ENCODE data around the gene SPIB.
"Not testable (repeated sequence)": the region's sequence is repeated elsewhere in the genome, so short reads cannot be mapped to it uniquely, and the experiment has no call there.

The SPIB gene

GRCh38 chr19:50383852-50384684 is 34.7 kb upstream of the SPIB start, which contains the start of gene POLD1:
TSS of gene POLD1 (plus strand) at chr19:50384347. CDS start at chr19:50398852, 14,505 bp downstream.
- no peaks in the 10 kb centered on the region; the same call in 1 of the 2 replicates for H3K36me3 ChIP-seq (ENCODE audit: insufficient read depth, low read length)
- H3K4me1 ChIP-seq (ENCODE audit: insufficient read depth, low read length): peaks cover 9% of the 10 kb centered on the region; the same call in 1 of the 2 replicates
- H3K9me3 ChIP-seq (ENCODE audit: control insufficient read depth, insufficient read depth, low read length): no peaks in the 10 kb centered on the region
- peak within 1 kb of the TSS; percentile 86 for H3K9ac ChIP-seq (ENCODE audit: low read depth, low read length)

GRCh38 chr19:50384685-50385535 is 33.8 kb upstream of the SPIB start:
- Histone ChIP-seq H3K9ac (ENCODE audit: low read depth, low read length) (peak overlapping the region; percentile 86), H3K36me3 (ENCODE audit: insufficient read depth, low read length) (no peaks in the 10 kb centered on the region; the same call in 1 of the 2 replicates)

GRCh38 chr19:50387176-50387867 is 31.4 kb upstream of the SPIB start:
- H3K4me1 ChIP-seq (ENCODE audit: insufficient read depth, low read length): peaks cover 9% of the 10 kb centered on the region; the same call in 1 of the 2 replicates
- no peak overlapping the region for H3K9ac ChIP-seq (ENCODE audit: low read depth, low read length)
- no peaks in the 10 kb centered on the region; the same call in 1 of the 2 replicates for H3K9me3 ChIP-seq (ENCODE audit: control insufficient read depth, insufficient read depth, low read length)
- H3K36me3 ChIP-seq (ENCODE audit: insufficient read depth, low read length): peaks cover 6% of the 10 kb centered on the region

More at GRCh38 chr19:50384685-50385535, 33.8 kb upstream of the SPIB start:
- H3K4me1 ChIP-seq (ENCODE audit: insufficient read depth, low read length): peaks cover 9% of the 10 kb centered on the region; the same call in 1 of the 2 replicates
- H3K9me3 ChIP-seq (ENCODE audit: control insufficient read depth, insufficient read depth, low read length): no peaks in the 10 kb centered on the region

- H3K9me3 ChIP-seq (ENCODE audit: control insufficient read depth, insufficient read depth, low read length): no peaks in the 10 kb centered on the region; the same call in 1 of the 2 replicates
- H3K36me3 ChIP-seq (ENCODE audit: insufficient read depth, low read length): peaks cover 8% of the 10 kb centered on the region
- H3K4me1 ChIP-seq (ENCODE audit: insufficient read depth, low read length): peaks cover 9% of the 10 kb centered on the region; the same call in 1 of the 2 replicates
- H3K9ac ChIP-seq (ENCODE audit: low read depth, low read length): no peak overlapping the region
Observed at GRCh38 chr19:50387868-50388245, 30.9 kb upstream of the SPIB start.

DNA sequence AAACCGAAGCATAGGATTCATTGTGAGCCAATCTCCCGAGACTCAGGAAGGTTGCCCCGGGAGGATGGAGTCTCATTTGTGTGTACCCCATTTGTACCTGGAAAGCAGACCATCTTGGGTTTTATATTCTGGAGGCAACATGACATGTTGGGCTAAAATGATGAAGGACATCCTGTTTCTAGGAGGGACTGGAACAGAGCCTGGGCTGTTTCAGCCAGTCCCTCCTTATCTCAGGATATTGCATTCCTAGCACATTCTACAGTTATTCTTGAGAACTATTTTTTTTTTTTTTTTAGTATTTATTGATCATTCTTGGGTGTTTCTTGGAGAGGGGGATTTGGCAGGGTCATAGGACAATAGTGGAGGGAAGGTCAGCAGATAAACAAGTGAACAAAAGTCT is 28.4 kb upstream of the SPIB start:
- H3K36me3 ChIP-seq (ENCODE audit: insufficient read depth, low read length); H3K9me3 ChIP-seq (ENCODE audit: control insufficient read depth, insufficient read depth, low read length); H3K9ac ChIP-seq (ENCODE audit: low read depth, low read length); H3K4me1 ChIP-seq (ENCODE audit: insufficient read depth, low read length): not testable (repeated sequence)

DNA sequence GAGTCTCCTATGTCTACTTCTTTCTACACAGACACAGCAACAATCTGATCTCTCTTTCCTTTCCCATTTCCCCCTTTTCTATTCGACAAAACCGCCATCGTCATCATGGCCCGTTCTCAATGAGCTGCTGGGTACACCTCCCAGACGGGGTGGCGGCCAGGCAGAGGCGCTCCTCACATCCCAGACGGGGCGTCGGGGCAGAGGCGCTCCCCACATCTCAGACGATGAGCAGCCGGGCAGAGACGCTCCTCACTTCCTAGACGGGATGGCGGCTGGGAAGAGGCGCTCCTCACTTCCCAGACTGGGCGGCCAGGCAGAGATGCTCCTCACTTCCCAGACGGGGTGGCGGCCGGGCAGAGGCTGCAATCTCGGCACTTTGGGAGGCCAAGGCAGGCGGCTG is 27.8 kb upstream of the SPIB start:
- H3K36me3 ChIP-seq (ENCODE audit: insufficient read depth, low read length); H3K4me1 ChIP-seq (ENCODE audit: insufficient read depth, low read length); H3K9me3 ChIP-seq (ENCODE audit: control insufficient read depth, insufficient read depth, low read length); H3K9ac ChIP-seq (ENCODE audit: low read depth, low read length): not testable (repeated sequence)

- Histone ChIP-seq H3K36me3 (ENCODE audit: insufficient read depth, low read length) (peaks cover 8% of the 10 kb centered on the region), H3K4me1 (ENCODE audit: insufficient read depth, low read length) (no peaks in the 10 kb centered on the region), H3K9ac (ENCODE audit: low read depth, low read length) (no peak overlapping the region), H3K9me3 (ENCODE audit: control insufficient read depth, insufficient read depth, low read length) (no peaks in the 10 kb centered on the region; the same call in 1 of the 2 replicates)
Observed at GRCh38 chr19:50392759-50393158, 26.0 kb upstream of the SPIB start.

- H3K9ac ChIP-seq (ENCODE audit: low read depth, low read length): no peak overlapping the region
- no peaks in the 10 kb centered on the region for H3K4me1 ChIP-seq (ENCODE audit: insufficient read depth, low read length)
- no peaks in the 10 kb centered on the region; the same call in 1 of the 2 replicates for H3K9me3 ChIP-seq (ENCODE audit: control insufficient read depth, insufficient read depth, low read length)
- H3K36me3 ChIP-seq (ENCODE audit: insufficient read depth, low read length): peaks cover 8% of the 10 kb centered on the region; the same call in 1 of the 2 replicates
Observed at GRCh38 chr19:50393589-50393988, 25.1 kb upstream of the SPIB start.

- Histone ChIP-seq H3K9me3 (ENCODE audit: control insufficient read depth, insufficient read depth, low read length) (no peaks in the 10 kb centered on the region; the same call in 1 of the 2 replicates), H3K4me1 (ENCODE audit: insufficient read depth, low read length) (no peaks in the 10 kb centered on the region), H3K36me3 (ENCODE audit: insufficient read depth, low read length) (peaks cover 8% of the 10 kb centered on the region; the same call in 1 of the 2 replicates), H3K9ac (ENCODE audit: low read depth, low read length) (no peak overlapping the region)
Observed at GRCh38 chr19:50394017-50394416, 24.7 kb upstream of the SPIB start.

- H3K9ac ChIP-seq (ENCODE audit: low read depth, low read length): no peak overlapping the region
- no peaks in the 10 kb centered on the region for H3K9me3 ChIP-seq (ENCODE audit: control insufficient read depth, insufficient read depth, low read length)
- H3K36me3 ChIP-seq (ENCODE audit: insufficient read depth, low read length): no peaks in the 10 kb centered on the region; the same call in 1 of the 2 replicates
- no peaks in the 10 kb centered on the region for H3K4me1 ChIP-seq (ENCODE audit: insufficient read depth, low read length)
Observed at GRCh38 chr19:50398675-50399367, 19.9 kb upstream of the SPIB start.

GRCh38 chr19:50399368-50399745 is 19.4 kb upstream of the SPIB start:
- no peaks in the 10 kb centered on the region for H3K9me3 ChIP-seq (ENCODE audit: control insufficient read depth, insufficient read depth, low read length)
- H3K9ac ChIP-seq (ENCODE audit: low read depth, low read length): no peak overlapping the region
- no peaks in the 10 kb centered on the region for H3K4me1 ChIP-seq (ENCODE audit: insufficient read depth, low read length)
- no peaks in the 10 kb centered on the region; the same call in 1 of the 2 replicates for H3K36me3 ChIP-seq (ENCODE audit: insufficient read depth, low read length)

DNA sequence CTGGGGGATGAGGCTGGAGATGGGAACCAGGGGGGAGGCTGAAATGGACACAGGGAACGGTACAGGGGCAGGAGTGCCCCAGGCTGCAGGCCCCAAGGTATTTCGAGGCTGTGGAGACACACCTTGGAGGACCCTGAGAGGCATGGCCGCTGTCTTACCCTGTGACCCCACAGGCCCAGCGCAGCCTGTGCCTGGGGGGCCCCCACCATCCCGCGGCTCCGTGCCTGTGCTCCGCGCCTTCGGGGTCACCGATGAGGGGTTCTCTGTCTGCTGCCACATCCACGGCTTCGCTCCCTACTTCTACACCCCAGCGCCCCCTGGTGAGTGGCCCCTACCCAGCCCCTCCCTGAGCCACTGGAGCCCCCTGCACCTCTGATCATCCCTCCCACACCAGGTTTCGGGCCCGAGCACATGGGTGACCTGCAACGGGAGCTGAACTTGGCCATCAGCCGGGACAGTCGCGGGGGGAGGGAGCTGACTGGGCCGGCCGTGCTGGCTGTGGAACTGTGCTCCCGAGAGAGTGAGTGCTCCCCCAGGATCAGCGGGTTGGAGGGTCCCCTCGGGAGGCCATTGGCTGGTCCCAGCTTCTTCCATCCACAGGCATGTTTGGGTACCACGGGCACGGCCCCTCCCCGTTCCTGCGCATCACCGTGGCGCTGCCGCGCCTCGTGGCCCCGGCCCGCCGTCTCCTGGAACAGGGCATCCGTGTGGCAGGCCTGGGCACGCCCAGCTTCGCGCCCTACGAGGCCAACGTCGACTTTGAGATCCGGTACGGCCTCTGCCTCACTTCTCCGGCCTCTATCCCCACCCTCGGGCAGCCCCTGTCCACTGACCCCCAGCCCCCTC is 16.9 kb upstream of the SPIB start:
- Histone ChIP-seq H3K9me3 (ENCODE audit: control insufficient read depth, insufficient read depth, low read length) (no peaks in the 10 kb centered on the region), H3K4me1 (ENCODE audit: insufficient read depth, low read length) (no peaks in the 10 kb centered on the region), H3K36me3 (ENCODE audit: insufficient read depth, low read length) (no peaks in the 10 kb centered on the region; the same call in 1 of the 2 replicates), H3K9ac (ENCODE audit: low read depth, low read length) (no peak overlapping the region)

Data from ES-I3 (cell line).